ENCODE data around the gene HSPH1.
"Not testable (repeated sequence)": the region's sequence is repeated elsewhere in the genome, so short reads cannot be mapped to it uniquely, and the experiment has no call there.

The HSPH1 gene

GRCh38 chr13:31192306-31192705 is 30.6 kb upstream of the HSPH1 start:
- DNase-seq (ENCODE audit: insufficient read length, low spot score) (no peak), FAIRE-seq (no peak)
- TF ChIP-seq, protein P1, sequence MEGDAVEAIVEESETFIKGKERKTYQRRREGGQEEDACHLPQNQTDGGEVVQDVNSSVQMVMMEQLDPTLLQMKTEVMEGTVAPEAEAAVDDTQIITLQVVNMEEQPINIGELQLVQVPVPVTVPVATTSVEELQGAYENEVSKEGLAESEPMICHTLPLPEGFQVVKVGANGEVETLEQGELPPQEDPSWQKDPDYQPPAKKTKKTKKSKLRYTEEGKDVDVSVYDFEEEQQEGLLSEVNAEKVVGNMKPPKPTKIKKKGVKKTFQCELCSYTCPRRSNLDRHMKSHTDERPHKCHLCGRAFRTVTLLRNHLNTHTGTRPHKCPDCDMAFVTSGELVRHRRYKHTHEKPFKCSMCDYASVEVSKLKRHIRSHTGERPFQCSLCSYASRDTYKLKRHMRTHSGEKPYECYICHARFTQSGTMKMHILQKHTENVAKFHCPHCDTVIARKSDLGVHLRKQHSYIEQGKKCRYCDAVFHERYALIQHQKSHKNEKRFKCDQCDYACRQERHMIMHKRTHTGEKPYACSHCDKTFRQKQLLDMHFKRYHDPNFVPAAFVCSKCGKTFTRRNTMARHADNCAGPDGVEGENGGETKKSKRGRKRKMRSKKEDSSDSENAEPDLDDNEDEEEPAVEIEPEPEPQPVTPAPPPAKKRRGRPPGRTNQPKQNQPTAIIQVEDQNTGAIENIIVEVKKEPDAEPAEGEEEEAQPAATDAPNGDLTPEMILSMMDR (IDR thresholded peaks at IDR 0.05; ENCODE audit: insufficient read depth, missing control alignments) = no peak

- TF ChIP-seq, protein P1 (IDR thresholded peaks at IDR 0.05; ENCODE audit: insufficient read depth, missing control alignments) = no peak
- DNase-seq (ENCODE audit: insufficient read length, low spot score) = no peak
- FAIRE-seq = no peak
Measured at GRCh38 chr13:31191748-31192147, 30.0 kb upstream of the HSPH1 start.

- TF ChIP-seq, protein P1 (IDR thresholded peaks at IDR 0.05; ENCODE audit: insufficient read depth, missing control alignments) = no peak
- DNase-seq (ENCODE audit: insufficient read length, low spot score) = no peak
- no peak for FAIRE-seq
Measured at GRCh38 chr13:31184981-31185645, 23.4 kb upstream of the HSPH1 start.

- no peak for DNase-seq (ENCODE audit: insufficient read length, low spot score)
- no peak for FAIRE-seq
- TF ChIP-seq, protein P1 (IDR thresholded peaks at IDR 0.05; ENCODE audit: insufficient read depth, missing control alignments) = no peak
Measured at GRCh38 chr13:31184451-31184850, 22.7 kb upstream of the HSPH1 start.

DNA sequence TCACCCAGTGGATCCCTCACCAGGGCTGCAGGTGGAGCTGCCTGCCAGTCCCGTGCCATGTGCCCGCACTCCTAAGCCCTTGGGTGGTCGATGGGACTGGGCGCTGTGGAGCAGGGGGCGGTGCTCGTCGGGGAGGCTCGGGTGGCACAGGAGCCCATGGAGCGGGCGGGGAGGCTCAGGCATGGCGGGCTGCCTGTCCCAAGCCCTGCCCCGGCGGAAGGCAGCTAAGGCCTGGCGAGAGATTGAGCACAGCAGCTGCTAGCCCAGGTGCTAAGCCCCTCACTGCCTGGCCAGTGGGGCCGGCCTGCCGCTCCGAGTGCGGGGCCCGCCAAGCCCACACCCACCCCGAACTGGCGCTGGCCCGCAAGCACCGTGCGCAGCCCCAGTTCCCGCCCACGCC is 21.3 kb upstream of the HSPH1 start:
- TF ChIP-seq, protein P1 (IDR thresholded peaks at IDR 0.05; ENCODE audit: insufficient read depth, missing control alignments) = no peak
- DNase-seq (ENCODE audit: insufficient read length, low spot score) = no peak
- no peak for FAIRE-seq

DNA sequence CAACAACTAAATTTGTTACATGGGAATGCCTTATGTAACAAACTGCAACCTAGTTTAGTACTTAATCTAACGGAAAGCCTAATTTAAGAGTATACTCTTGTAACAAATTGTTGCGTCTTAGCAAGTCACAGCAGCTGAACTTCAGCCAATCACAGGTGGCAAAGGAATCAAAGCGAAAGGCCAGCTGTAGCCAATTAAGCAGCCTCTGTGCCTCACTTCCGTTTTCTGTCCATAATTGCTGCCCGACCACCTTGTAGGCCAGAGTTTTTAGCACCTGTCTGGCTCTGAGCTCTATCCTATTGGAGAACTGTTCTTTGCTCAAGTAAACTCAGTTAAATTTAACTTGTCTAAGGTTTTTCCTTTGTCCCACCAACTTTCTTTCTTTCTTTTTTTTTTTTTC is 18.1 kb upstream of the HSPH1 start:
- no peak for DNase-seq (ENCODE audit: insufficient read length, low spot score)
- TF ChIP-seq, protein P1 (IDR thresholded peaks at IDR 0.05; ENCODE audit: insufficient read depth, missing control alignments) = no peak
- no peak for FAIRE-seq

- TF ChIP-seq, protein P1 (IDR thresholded peaks at IDR 0.05; ENCODE audit: insufficient read depth, missing control alignments) = no peak
- FAIRE-seq (no peak), DNase-seq (ENCODE audit: insufficient read length, low spot score) (no peak)
Measured at GRCh38 chr13:31179241-31179640, 17.5 kb upstream of the HSPH1 start.

DNA sequence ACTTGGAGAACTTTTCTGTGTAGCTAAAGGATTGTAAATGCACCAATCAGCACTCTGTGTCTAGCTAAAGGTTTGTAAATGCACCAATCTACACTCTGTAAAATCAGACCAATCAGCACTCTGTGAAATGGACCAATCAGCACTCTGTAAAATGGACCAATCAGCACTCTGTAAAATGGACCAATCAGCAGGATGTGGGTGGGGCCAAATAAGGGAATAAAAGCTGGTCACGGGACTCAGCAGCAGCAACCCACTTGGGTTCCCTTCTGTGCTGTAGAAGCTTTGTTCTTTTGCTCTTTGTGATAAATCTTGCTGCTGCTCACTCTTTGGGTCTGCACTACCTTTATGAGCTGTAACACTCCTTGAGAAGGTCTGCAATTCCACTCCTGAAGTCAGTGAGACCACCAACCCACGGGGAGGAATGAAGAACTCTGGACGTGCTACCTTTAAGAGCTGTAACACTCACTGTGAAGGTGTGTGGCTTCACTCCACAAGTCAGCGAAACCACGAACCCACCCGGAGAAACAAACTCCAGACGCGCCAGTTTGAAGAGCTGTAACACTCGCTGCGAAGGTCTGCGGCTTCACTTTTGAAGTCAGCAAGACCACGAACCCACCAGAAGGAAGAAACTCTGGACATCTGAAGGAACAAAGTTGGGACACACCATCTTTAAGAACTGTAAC is 16.2 kb upstream of the HSPH1 start:
- not testable (repeated sequence) for DNase-seq (ENCODE audit: insufficient read length, low spot score); FAIRE-seq

Data from D721Med (cell line).